GM18909 (cell line): Measurements from ENCODE around the gene KDELR1.
"Not testable (repeated sequence)": the region's sequence is repeated elsewhere in the genome, so short reads cannot be mapped to it uniquely, and the experiment has no call there.

Source experiments
- ATAC-seq: cut with Tn5 transposase; IDR thresholded peaks from one replicate; pipeline ENCODE4 v1.9.1; 2021; ENCODE audit warnings: mild to moderate bottlenecking; ENCODE audit not compliant: unreplicated experiment, poor library complexity

The KDELR1 gene

GRCh38 chr19:48398102-48398374 lies 6.7 kb upstream of the KDELR1 start:
- ATAC-seq: no peak

GRCh38 chr19:48397263-48398101 lies 6.1 kb upstream of the KDELR1 start:
- no peak for ATAC-seq

- no peak for ATAC-seq
These were observed 5.4 kb upstream of the KDELR1 start for GRCh38 chr19:48396824-48397176.

- no peak for ATAC-seq
These were observed 4.9 kb upstream of the KDELR1 start for GRCh38 chr19:48396016-48396823.

GRCh38 chr19:48395499-48395898 lies 4.1 kb upstream of the KDELR1 start:
- no peak for ATAC-seq

- ATAC-seq: no peak
These were observed 3.8 kb upstream of the KDELR1 start for GRCh38 chr19:48395170-48395455.

GRCh38 chr19:48394331-48395169 lies 3.2 kb upstream of the KDELR1 start:
- ATAC-seq: no peak

GRCh38 chr19:48393559-48394330 lies 2.4 kb upstream of the KDELR1 start, which contains the start of gene GRIN2D:
Gene GRIN2D, plus strand, starts transcription at chr19:48393668. Its CDS starts 4,725 bp downstream, at chr19:48398393.
- ATAC-seq: no peak

GRCh38 chr19:48392860-48393558 lies 1.7 kb upstream of the KDELR1 start:
- ATAC-seq: no peak

GRCh38 chr19:48392006-48392344 lies 624 bp upstream of the KDELR1 start:
- ATAC-seq: not testable (repeated sequence)

- peak; percentile 49 for ATAC-seq
These were observed 907 bp downstream of the KDELR1 start for GRCh38 chr19:48390188-48391099.

GRCh38 chr19:48386981-48387380 lies 4.4 kb downstream of the KDELR1 start:
- no peak for ATAC-seq

- ATAC-seq: no peak
These were observed 5.8 kb downstream of the KDELR1 start for GRCh38 chr19:48385461-48386087.

GRCh38 chr19:48382286-48382685 lies 9.1 kb downstream of the KDELR1 start:
- ATAC-seq: no peak

GRCh38 chr19:48381178-48381950 lies 10.0 kb downstream of the KDELR1 start:
- ATAC-seq: no peak

GRCh38 chr19:48379058-48379457 lies 12.3 kb downstream of the KDELR1 start:
- ATAC-seq: no peak

GRCh38 chr19:48378194-48378570 lies 13.2 kb downstream of the KDELR1 start:
- ATAC-seq: no peak

- no peak for ATAC-seq
These were observed 17.8 kb downstream of the KDELR1 start for GRCh38 chr19:48373567-48373966.
